ENCODE data around the gene DDAH1. TPM values are rescaled to one million over a fixed set of nuclear protein-coding genes. Genes with fewer than 3 reads are reported as not detected.

Gene DDAH1
- total RNA-seq, 1 donor, result 89.0 TPM

DNA sequence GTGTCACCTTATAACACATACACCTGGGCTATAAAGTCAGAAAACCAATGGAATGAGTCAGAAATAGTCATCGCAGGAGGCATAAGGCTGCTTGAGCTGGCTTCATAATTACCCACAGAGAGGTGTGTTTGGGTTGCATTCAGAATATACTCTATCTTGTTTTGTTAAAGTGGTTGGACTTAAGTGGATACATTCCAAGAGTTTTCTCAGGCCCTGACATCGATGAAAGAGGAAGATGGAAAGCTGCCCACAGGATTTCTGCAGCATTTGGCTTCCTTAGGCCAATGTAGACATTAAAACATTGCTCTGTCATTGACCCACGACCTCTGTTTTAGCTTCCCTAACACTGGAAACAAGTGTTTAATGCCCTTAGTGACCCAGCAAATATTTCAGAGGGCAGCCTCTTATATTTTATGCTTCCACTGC lies 169.9 kb downstream of the DDAH1 start:
- no peaks in the 10 kb centered on the region for H3K36me3 ChIP-seq (ENCODE audit: insufficient read depth, low read length)
- no peaks in the 10 kb centered on the region for H3K27me3 ChIP-seq (ENCODE audit: insufficient read depth, low read length)
- H3K9me3 ChIP-seq (ENCODE audit: low read depth, low read length), result no peaks in the 10 kb centered on the region
- no peak overlapping the region for H2AFZ ChIP-seq (ENCODE audit: low read length)
- no peak overlapping the region for H3K4me2 ChIP-seq (ENCODE audit: insufficient read depth, low read length)
- H3K27ac ChIP-seq (ENCODE audit: low read depth, low read length), result no peak overlapping the region
- no peaks in the 10 kb centered on the region for H3K79me2 ChIP-seq (ENCODE audit: insufficient read depth, low read length)
- peaks cover 51% of the 10 kb centered on the region for H3K4me1 ChIP-seq (ENCODE audit: insufficient read depth, low read length)
- H4K20me1 ChIP-seq (ENCODE audit: insufficient read depth, low read length), result no peaks in the 10 kb centered on the region
- TF ChIP-seq, protein P1, sequence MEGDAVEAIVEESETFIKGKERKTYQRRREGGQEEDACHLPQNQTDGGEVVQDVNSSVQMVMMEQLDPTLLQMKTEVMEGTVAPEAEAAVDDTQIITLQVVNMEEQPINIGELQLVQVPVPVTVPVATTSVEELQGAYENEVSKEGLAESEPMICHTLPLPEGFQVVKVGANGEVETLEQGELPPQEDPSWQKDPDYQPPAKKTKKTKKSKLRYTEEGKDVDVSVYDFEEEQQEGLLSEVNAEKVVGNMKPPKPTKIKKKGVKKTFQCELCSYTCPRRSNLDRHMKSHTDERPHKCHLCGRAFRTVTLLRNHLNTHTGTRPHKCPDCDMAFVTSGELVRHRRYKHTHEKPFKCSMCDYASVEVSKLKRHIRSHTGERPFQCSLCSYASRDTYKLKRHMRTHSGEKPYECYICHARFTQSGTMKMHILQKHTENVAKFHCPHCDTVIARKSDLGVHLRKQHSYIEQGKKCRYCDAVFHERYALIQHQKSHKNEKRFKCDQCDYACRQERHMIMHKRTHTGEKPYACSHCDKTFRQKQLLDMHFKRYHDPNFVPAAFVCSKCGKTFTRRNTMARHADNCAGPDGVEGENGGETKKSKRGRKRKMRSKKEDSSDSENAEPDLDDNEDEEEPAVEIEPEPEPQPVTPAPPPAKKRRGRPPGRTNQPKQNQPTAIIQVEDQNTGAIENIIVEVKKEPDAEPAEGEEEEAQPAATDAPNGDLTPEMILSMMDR (IDR thresholded peaks at IDR 0.05; ENCODE audit: extremely low read depth, low read depth, low read length), result no peak
- no peak for DNase-seq (ENCODE audit: insufficient read length, low spot score, missing footprints)
- no peak overlapping the region for H3K4me3 ChIP-seq (ENCODE audit: insufficient read depth, low read length)

DNA sequence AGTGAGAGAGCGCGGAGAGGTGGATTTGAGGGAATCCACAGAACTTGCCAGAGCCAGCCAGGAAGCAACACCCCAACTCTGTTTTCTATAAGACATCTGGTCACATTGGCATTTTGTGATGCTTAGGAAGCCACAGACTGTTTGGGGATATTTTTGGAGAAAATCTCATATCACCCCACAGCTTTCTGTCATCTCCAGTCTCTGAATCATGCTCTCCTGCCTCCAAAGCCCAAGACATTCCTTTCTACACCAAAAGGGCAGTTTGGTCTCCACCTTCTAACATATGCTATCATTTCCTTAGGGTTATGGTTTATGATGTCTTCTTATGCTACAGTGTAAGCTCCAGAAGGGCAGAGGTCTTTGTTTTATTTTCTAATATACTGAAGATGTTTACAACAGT lies 174.1 kb downstream of the DDAH1 start:
- Histone ChIP-seq H3K27ac (ENCODE audit: low read depth, low read length) (no peak overlapping the region), H2AFZ (ENCODE audit: low read length) (no peak overlapping the region), H3K36me3 (ENCODE audit: insufficient read depth, low read length) (no peaks in the 10 kb centered on the region), H3K4me1 (ENCODE audit: insufficient read depth, low read length) (peaks cover 34% of the 10 kb centered on the region), H3K4me2 (ENCODE audit: insufficient read depth, low read length) (no peak overlapping the region), H3K79me2 (ENCODE audit: insufficient read depth, low read length) (no peaks in the 10 kb centered on the region), H3K9me3 (ENCODE audit: low read depth, low read length) (no peaks in the 10 kb centered on the region), H4K20me1 (ENCODE audit: insufficient read depth, low read length) (no peaks in the 10 kb centered on the region), H3K27me3 (ENCODE audit: insufficient read depth, low read length) (no peaks in the 10 kb centered on the region), H3K4me3 (ENCODE audit: insufficient read depth, low read length) (no peak overlapping the region)
- no peak for DNase-seq (ENCODE audit: insufficient read length, low spot score, missing footprints)
- TF ChIP-seq, protein P1 (IDR thresholded peaks at IDR 0.05; ENCODE audit: extremely low read depth, low read depth, low read length), result no peak

DNA sequence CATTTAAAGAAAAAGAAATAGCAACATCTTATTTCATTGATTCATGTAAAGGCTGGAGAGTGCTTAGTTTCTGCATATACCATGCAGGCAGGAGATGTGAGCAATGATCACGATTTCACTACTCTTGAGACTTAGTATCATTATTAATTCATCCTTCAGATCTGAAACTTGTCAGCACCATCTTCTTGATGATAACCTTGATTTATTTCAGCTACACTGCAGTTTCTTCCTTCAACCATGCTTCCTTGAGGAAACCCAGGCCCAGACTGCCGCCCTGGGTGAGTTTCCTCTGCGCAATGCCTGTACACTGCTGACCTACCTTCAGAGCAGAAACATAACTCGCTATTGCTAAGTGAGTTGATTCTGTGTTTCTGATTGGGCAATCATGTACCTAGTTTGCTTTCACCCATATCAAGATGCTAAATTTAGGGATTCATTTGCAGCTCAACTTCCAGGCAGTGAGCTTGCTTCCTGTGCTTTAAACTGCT lies 175.1 kb downstream of the DDAH1 start:
- peak; percentile 76 for DNase-seq (ENCODE audit: insufficient read length, low spot score, missing footprints)
- Histone ChIP-seq H3K4me3 (ENCODE audit: insufficient read depth, low read length) (no peak overlapping the region), H3K27me3 (ENCODE audit: insufficient read depth, low read length) (no peaks in the 10 kb centered on the region), H3K9me3 (ENCODE audit: low read depth, low read length) (no peaks in the 10 kb centered on the region), H3K36me3 (ENCODE audit: insufficient read depth, low read length) (no peaks in the 10 kb centered on the region), H3K4me2 (ENCODE audit: insufficient read depth, low read length) (peak overlapping the region; percentile 7), H3K79me2 (ENCODE audit: insufficient read depth, low read length) (no peaks in the 10 kb centered on the region), H4K20me1 (ENCODE audit: insufficient read depth, low read length) (no peaks in the 10 kb centered on the region), H3K27ac (ENCODE audit: low read depth, low read length) (peak overlapping the region; percentile 15), H2AFZ (ENCODE audit: low read length) (no peak overlapping the region), H3K4me1 (ENCODE audit: insufficient read depth, low read length) (peaks cover 30% of the 10 kb centered on the region)
- TF ChIP-seq, protein P1 (IDR thresholded peaks at IDR 0.05; ENCODE audit: extremely low read depth, low read depth, low read length), result no peak

DNA sequence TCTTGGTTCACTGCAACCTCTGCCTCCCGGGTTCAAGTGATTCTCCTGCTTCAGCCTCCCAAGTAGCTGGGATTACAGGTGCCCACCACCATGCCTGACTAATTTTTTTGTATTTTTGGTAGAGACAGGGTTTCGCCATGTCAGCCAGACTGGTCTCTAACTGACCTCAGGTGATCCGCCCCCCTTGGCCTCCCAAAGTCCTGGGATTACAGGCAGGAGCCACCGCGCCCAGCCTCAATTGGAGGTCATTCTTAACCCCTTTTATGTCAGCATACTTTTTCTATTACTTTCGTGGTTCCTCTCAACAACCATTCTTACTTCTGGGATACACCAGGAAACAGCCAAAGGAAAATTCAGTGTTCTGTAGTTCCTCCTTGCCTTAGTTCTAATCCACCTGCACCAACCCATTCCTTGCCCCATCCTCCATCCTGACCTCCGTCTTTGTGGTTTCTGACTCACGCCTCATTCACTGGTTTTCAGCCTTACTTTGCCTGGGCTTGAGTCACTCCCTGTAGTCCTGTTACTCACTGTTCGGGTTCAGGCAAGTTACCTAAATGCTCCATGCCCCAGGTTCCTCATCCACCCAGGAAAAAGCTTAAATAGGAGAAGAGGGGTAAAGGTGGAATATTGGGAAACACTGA lies 175.6 kb downstream of the DDAH1 start:
- H3K4me1 ChIP-seq (ENCODE audit: insufficient read depth, low read length), result peaks cover 29% of the 10 kb centered on the region
- peak overlapping the region; percentile 15 for H3K27ac ChIP-seq (ENCODE audit: low read depth, low read length)
- H3K27me3 ChIP-seq (ENCODE audit: insufficient read depth, low read length), result no peaks in the 10 kb centered on the region
- H2AFZ ChIP-seq (ENCODE audit: low read length), result no peak overlapping the region
- H3K4me3 ChIP-seq (ENCODE audit: insufficient read depth, low read length), result no peak overlapping the region
- H3K79me2 ChIP-seq (ENCODE audit: insufficient read depth, low read length), result no peaks in the 10 kb centered on the region
- peak; percentile 86 for DNase-seq (ENCODE audit: insufficient read length, low spot score, missing footprints)
- no peaks in the 10 kb centered on the region for H3K36me3 ChIP-seq (ENCODE audit: insufficient read depth, low read length)
- peak overlapping the region; percentile 7 for H3K4me2 ChIP-seq (ENCODE audit: insufficient read depth, low read length)
- TF ChIP-seq, protein P1 (IDR thresholded peaks at IDR 0.05; ENCODE audit: extremely low read depth, low read depth, low read length), result no peak
- H4K20me1 ChIP-seq (ENCODE audit: insufficient read depth, low read length), result no peaks in the 10 kb centered on the region
- H3K9me3 ChIP-seq (ENCODE audit: low read depth, low read length), result no peaks in the 10 kb centered on the region

All from osteoblast (primary cell).